OCI-M1 (cell line): ENCODE measurements around the gene GMDS.
A peak's percentile ranks its signal among the peaks of the same experiment; 100 is the strongest.
"Not testable (repeated sequence)": the region's sequence is repeated elsewhere in the genome, so short reads cannot be mapped to it uniquely, and the experiment has no call there.

ENCODE experiments used
- DNase-seq: peaks from one replicate; lab custom pipeline; 2025; lab: John Stamatoyannopoulos, UW

GMDS gene

GRCh38 chr6:1858196-1858595 lies 387.2 kb downstream of the GMDS start:
- DNase-seq: no peak

- DNase-seq: no peak
Observed at GRCh38 chr6:1856381-1856780, 389.0 kb downstream of the GMDS start.

- no peak for DNase-seq
Observed at GRCh38 chr6:1855890-1856289, 389.5 kb downstream of the GMDS start.

DNA sequence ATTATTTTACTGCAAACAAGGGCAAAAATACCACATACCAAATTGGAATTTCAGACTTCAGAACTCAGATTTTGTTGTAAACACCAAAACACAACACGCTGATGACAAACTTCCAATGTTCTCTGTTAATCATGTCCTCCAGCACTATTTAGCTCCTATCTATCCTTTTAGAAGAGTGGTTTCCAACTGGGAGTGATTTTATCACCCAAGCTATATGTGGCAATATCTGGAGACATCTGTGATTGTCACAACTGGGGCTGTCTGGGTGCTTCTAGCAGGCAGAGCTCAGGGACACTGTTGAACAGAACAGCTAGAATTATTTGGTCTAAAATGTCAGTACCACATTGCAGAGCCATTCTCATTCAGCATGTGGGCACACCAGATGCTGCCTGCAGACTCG lies 391.1 kb downstream of the GMDS start:
- DNase-seq: no peak

- no peak for DNase-seq
Observed at GRCh38 chr6:1853761-1854160, 391.6 kb downstream of the GMDS start.

DNA sequence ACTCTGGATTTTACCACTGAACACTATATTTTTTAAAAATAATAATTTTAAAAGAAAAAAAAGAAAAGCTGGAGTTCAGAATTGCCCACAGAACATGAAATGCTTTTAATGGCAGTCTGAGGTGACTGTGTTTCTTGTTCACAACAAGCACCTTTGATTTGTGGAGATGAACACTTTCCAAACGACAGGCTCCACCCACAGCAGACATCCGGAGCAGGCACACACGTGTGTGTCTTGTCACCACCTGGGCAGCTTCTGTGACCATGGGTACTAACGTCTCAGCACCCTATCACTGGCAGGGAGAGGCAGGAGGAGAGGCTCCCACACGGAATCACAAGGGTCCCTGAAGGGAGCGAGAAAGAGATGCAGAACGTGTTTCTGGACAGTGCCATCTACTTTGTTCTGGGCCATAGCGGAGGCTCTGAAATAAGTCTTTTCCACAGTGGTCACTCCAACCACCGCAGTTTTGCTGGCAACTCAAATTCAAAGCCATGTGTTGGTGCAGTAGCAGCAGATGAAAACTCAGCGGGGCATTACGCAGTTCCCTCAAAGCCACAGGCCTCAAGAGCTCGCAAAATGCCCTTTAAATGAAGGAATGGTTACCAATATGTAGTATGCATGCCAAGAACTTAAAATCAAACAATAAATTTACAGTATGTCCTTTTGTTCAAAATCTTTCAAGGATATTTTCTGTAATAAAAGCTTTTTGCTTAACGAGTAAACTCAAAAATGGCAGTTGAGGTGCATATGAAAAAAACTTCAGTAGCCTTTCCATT lies 393.5 kb downstream of the GMDS start:
- no peak for DNase-seq

GRCh38 chr6:1850840-1851157 lies 394.6 kb downstream of the GMDS start:
- DNase-seq: no peak

DNA sequence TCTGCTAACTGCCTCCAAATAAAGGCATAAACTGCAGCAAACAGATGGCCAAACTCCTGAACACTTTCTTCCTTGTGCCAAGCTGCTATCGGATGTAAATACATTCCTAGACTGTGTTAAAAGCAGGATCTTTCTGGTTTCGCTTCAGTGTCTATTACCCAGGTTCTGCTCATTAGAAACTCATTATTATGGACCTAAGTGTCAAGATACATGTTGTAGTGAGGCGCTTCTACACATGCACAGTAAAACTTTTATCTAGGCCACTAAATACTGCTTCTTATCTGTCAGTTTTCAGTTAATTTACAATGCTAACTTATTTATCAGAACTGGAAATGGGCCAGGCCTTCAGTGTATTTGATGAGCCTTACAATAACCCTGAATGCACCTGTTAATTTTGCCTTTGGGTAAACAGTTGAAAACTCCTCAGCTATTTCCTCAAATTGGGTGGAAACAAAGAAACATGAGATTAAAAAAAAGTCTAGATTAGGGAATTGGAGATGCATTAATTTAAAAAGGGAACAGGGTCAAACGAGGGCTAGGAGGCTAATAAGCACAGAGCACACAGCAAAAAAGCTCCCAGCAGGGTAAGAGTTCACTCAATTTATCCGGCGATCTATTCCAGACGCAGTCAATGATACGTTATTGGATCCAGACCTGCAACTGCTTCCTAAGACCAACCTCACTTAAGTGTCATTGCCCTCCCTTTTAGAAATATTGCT lies 395.1 kb downstream of the GMDS start:
- no peak for DNase-seq

DNA sequence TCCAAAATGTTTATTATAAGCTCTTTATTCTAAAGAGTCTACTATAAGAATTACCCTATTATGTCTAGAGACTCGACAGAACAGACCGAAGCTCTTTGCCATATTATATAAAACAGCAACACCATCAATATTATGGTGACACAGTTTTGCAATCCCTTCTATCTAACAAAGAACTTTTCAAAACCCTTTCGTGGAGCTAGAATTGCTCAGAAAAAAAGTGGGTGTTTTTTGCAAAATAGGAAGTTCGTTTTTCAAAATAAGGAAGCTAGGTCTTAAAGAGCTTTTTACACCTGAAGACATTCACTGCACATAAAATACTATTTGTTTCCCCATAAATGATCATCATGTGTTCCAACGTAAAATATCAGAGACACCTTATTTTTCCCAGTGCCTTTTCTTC lies 395.7 kb downstream of the GMDS start:
- DNase-seq: peak; percentile 27

DNA sequence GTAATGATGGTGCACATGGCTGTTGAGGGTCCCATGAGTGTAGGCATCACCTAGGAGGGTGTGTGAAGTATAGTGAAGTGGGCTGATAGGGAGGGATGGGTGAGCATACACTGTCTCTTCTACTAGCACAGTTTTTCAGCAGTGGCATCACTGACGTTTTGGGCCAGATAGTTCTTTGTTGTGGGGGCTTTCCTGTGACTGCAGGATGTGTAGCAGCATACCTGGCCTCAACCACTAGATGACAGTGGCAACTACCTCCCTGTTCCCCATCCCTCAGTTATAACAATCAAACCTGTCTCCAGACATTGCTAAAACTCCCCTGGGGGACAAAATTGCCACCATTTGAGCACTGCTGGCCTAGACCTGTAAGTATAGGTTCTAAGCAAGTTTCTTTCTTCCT lies 396.7 kb downstream of the GMDS start:
- no peak for DNase-seq

DNA sequence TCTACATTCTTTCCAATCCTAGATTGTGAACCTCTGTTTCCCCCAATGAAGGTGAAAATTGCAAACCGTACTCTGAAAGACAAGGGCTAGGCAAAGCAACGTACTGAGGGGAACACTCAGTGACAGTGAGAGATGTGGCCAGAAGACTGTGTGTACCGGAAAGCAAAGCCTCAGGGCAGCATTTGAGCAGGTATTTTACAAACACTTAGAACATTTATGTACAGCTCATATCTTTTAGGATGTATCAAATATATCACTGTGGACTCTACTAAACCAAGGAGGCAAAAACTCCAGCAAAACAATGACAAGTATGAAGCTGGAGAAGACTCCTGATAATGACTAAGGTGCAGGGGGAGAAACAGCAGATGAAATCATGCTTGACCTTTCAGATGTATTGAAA lies 398.8 kb downstream of the GMDS start:
- DNase-seq: no peak

DNA sequence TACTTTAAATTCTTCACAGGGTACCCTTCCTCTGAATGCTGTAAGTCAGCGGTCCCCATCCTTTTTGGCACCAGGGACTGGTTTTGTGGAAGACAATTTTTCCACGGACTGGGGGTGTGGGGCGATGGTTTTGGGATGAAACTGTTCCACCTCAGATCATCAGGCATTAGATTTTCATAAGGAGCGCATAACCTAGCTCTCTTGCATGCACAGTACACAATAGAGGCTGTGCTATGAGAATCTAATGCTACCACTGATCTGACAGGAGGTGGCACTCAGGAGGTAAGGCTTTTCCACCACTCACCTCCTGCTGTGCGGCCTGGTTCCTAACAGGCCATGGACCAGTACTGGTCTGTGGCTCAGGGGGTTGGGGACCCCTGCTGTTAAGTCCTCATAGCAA lies 399.9 kb downstream of the GMDS start:
- not testable (repeated sequence) for DNase-seq

GRCh38 chr6:1842334-1842733 lies 403.1 kb downstream of the GMDS start:
- DNase-seq: no peak

DNA sequence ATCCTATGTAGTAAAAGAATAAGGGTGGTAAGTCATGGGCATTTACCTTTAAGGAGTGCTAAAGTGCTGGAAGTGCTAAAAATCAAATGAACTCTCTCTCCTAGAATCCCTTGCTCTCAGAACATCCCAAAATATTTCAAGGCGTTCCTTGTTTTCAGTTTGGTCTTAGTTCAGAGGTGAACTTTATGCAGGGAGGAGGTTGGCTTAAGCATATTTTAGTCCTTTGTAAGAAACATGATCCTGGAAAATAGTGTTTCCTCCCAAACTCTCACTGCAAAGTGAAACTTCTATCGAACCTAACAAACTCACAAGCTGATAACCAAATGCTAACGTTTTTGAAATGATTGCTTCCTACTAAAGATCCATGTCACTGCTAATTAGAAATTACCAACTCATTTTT lies 404.3 kb downstream of the GMDS start:
- no peak for DNase-seq

DNA sequence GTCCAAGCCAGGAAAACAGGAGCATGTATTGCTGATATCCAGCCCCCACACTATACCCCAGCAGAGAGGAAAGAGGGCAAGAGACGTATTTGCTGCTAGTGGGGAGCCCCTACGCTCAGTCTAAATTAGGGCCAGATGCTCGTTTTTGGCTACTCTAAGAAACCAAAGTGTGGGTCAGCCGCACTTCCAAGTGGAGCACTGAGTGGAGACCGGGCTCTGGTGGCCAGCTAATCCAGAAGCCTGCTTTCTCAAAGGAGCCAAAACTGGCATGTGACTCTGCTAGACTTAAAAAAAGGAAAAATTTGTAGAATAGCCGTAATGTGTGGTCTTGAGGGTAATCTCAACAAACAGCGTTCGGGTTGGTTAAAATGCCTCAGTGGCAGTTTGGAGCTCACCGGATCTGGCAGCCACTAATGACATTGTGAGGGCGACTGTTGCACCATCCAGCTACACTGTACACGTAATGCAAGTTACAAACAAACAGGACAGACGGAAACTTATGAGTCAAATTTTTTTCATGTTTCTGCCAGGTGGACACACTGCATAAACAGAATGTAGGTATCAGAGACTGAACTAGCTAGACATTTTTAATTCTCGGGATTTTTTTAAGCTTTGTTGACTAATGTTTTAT lies 404.8 kb downstream of the GMDS start:
- DNase-seq: no peak

GRCh38 chr6:1839361-1839760 lies 406.0 kb downstream of the GMDS start:
- DNase-seq: no peak

DNA sequence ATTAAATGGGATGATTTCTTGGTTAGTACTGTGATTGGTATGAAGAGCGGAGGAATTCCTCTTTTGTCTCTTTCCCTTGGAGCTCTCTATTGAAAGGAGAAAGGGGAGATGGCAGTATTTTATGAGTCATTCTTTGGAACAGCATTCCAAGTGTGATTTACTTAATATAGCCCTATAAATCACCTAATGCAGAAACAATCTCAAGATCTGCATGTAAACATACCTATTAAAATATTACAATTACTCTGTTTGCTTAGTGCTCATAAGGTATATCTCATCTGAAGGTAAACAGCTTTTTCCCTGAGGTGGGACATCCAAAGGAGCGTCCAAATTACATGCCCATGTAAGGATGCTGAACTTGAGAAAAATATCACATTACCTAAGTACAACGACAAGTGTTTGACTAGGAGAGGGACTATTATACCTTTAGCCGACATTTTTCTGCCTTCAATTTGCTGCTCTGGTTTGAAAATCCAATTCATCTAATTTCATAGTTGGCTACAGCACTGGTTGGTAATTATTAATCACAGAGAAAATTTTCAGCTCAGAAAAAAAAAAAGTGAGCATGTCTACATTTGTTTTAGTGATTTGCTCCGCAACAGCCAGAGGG lies 406.7 kb downstream of the GMDS start:
- DNase-seq: no peak

GRCh38 chr6:1837826-1838225 lies 407.6 kb downstream of the GMDS start:
- no peak for DNase-seq

GRCh38 chr6:1836690-1837089 lies 408.7 kb downstream of the GMDS start:
- DNase-seq: no peak

DNA sequence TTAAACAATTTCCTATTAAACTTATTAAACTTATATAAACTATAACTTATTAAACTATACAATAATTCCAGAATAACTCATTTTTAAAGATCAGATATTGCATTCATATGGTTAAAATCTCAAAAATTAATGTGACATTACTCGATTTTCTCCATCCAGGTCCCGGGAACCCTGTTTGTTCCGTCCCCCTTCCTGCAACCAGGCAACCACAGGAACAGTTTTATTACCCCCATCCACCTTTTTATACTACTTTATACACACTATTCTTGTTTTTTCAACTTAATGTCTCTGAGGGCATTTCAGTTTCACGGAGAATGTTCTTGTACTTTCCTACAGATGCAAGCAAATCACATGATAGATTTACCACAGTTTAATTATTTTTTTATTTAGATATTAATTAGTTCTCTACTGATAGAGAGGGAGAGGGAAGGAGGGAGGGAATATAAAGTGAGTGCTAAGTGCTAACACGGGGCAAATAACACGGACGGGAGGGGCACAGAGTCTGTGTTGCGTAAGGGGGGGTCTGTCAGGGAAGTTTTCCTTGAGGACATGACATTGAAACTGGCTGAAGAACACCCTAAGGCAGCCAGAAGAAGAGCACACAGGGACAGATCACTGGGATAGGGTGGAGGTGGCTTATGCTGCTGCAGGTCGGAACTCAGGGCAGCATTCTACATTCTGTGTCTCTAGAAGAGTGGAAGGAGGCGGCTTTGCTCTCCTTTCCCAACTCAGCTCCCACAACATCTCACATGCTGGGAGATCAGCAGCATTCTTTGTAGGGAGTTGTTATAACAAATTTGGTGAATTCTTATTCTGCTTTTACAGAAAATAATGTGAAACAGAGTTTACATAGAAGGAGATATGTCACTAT lies 410.5 kb downstream of the GMDS start:
- no peak for DNase-seq

DNA sequence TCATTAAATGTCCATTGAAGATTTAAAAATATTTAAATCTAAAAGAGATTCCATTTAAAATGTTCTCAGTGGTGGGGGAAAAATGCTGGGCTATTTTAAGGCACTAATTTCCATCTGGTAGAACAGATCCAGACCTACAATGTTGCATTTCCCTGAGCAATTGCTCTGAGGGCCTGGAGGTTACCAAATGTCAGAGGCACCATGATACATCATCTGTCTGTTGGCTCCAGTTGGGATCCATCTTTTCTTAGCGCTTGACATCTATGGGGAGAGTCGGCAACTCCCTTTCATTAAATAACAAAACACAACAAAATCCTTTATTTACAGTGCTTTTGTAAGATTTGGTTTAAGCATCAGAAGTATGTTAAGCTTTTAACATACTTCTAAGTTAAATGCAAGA lies 411.2 kb downstream of the GMDS start:
- DNase-seq: no peak
